Peyer's patch (tissue), 4 donors: ENCODE data around the gene GADD45A. TPM values are rescaled to one million over a fixed set of nuclear protein-coding genes. Genes with fewer than 3 reads are reported as not detected.
A peak's percentile ranks its signal among the peaks of the same experiment; 100 is the strongest.
"Not testable (repeated sequence)": the region's sequence is repeated elsewhere in the genome, so short reads cannot be mapped to it uniquely, and the experiment has no call there.

Experiments used
- DNase-seq, 3 donors: peaks; one replicate each; pipeline ENCODE4 v3.0.0-alpha.2; 2017 to 2019
- H3K27ac ChIP-seq, 4 donors: fragments of 200-600 bp; sonication (generic); one replicate each; pipeline ENCODE4 v1.5.1; 2016 to 2019
- H3K27me3 ChIP-seq, 2 donors: fragments of 200-600 bp; sonication (generic); one replicate each; pipeline ENCODE4 v1.5.1; 2019
- H3K36me3 ChIP-seq, 3 donors: fragments of 200-600 bp; sonication (generic); one replicate each; pipeline ENCODE4 v1.5.1; 2016 to 2019
- H3K4me1 ChIP-seq, 4 donors: fragments of 200-600 bp; sonication (generic); one replicate each; pipeline ENCODE4 v1.5.1; 2016 to 2019
- H3K4me3 ChIP-seq, 4 donors: fragments of 200-600 bp; sonication (generic); 1 replicate in 3 of 4; 2 replicates in 1 of 4; pipeline ENCODE4 v1.5.1; 2016 to 2019; ENCODE audit warnings: mild to moderate bottlenecking in 1 of 4
- H3K9me3 ChIP-seq, 4 donors: fragments of 200-600 bp; sonication (generic); one replicate each; pipeline ENCODE4 v1.5.1; 2016 to 2019; ENCODE audit warnings: mild to moderate bottlenecking in 1 of 4
- POLR2A ChIP-seq, 2 donors: fragments of 450-650 bp; IDR thresholded peaks; one replicate each; pipeline ENCODE4 v1.5.1; 2017; ENCODE audit warnings: antibody characterized with exemption in 2 of 2, mild to moderate bottlenecking in 2 of 2, moderate library complexity in 2 of 2
- total RNA-seq, 4 donors: library from RNA; depleted of rRNA; stranded (reverse); fragments of >200 nt; gene quantifications; one replicate each; pipeline ENCODE4 v1.1.0, GENCODE V29; 2016
- TF ChIP-seq, protein P1 (sequence below), 6 experiments: fragments of 450-650 bp in 4 of 6; fragments of 200-600 bp in 2 of 6; sonication (generic) in 1 of 6; IDR thresholded peaks; one replicate each; pipeline ENCODE4 v1.5.1; 2017 to 2019; ENCODE audit warnings: antibody characterized with exemption in 6 of 6, mild to moderate bottlenecking in 3 of 6, moderate library complexity in 1 of 6

GADD45A gene
- total RNA-seq, 4 donors from 2014 or later: 22.3 to 73.7 (median 55.1) TPM

DNA sequence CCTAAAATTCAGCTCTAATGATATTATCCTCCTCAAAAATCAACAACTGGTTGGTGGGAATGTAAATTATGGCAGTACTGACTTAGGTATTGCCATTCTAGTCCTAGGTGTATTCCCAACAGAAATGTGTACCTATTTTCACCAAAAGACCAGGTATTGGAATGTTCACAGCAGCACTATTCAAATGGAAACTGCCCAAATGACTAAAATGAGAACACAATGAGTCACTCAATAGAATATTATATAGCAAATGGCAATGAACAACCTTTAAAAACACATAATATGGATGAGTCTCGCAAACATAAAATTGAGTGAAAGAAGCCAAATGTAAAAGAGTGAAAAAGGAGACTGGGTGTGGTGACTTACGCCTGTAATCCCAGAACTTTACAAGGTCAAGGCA is 44.9 kb downstream of the GADD45A start:
- Histone ChIP-seq H3K4me3 (no peak overlapping the region), H3K9me3 (no peaks in the 10 kb centered on the region), H3K4me1 (peaks cover 0 to 29% (median 12%) of the 10 kb centered on the region in 4 donors), H3K36me3 (no peaks in the 10 kb centered on the region), H3K27ac (no peak overlapping the region), H3K27me3 (no peaks in the 10 kb centered on the region)
- no peak for TF ChIP-seq POLR2A (IDR thresholded peaks at IDR 0.05)
- TF ChIP-seq, protein P1, sequence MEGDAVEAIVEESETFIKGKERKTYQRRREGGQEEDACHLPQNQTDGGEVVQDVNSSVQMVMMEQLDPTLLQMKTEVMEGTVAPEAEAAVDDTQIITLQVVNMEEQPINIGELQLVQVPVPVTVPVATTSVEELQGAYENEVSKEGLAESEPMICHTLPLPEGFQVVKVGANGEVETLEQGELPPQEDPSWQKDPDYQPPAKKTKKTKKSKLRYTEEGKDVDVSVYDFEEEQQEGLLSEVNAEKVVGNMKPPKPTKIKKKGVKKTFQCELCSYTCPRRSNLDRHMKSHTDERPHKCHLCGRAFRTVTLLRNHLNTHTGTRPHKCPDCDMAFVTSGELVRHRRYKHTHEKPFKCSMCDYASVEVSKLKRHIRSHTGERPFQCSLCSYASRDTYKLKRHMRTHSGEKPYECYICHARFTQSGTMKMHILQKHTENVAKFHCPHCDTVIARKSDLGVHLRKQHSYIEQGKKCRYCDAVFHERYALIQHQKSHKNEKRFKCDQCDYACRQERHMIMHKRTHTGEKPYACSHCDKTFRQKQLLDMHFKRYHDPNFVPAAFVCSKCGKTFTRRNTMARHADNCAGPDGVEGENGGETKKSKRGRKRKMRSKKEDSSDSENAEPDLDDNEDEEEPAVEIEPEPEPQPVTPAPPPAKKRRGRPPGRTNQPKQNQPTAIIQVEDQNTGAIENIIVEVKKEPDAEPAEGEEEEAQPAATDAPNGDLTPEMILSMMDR (IDR thresholded peaks at IDR 0.05): no peak
- no peak for DNase-seq

DNA sequence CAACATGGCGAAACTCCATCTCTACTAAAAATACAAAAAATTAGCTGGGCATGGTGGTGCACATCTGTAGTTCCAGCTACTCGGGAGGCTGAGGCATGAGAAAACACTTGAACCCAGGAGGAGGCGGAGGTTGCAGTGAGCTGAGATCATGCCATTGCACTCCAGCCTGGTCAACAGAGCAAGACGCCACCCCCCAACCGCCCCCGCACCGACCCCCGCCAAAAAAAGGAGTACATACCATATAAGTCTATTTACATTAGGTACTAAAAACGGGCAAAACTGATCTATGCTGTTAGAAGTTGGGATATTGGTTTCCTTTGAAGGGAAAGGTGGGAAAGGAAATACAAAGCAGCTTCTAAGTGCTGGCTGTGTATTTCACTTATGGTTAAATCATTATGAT is 45.3 kb downstream of the GADD45A start:
- not testable (repeated sequence) for H3K27me3 ChIP-seq, H3K36me3 ChIP-seq, H3K9me3 ChIP-seq, H3K27ac ChIP-seq, H3K4me3 ChIP-seq, DNase-seq
- H3K4me1 ChIP-seq: peaks cover 0 to 29% (median 12%) of the 10 kb centered on the region in 4 donors

DNA sequence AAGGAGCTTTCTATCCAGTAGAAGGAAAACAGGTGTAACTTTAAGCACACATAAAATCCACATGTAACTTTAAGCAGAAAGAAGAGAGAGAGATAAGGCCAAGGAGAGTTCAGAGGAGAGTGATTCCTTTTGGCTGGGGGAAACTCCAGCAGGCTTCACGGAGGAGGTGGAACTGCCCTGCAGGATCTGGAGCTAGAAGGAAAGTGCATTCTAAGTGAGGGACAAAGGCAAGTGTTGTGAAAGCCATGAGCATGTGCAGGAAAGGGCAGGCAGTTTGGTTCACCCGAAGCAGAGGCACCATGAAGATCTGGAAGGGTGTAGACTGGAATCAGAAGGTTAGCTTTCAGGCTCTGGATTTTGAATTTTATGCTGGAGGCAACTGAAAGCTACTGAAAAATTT is 46.3 kb downstream of the GADD45A start:
- Histone ChIP-seq H3K36me3 (no peaks in the 10 kb centered on the region), H3K4me3 (no peak overlapping the region), H3K27ac (no peak overlapping the region), H3K27me3 (no peaks in the 10 kb centered on the region), H3K9me3 (no peaks in the 10 kb centered on the region), H3K4me1 (peaks cover 0 to 31% (median 15%) of the 10 kb centered on the region in 4 donors)
- TF ChIP-seq, protein P1 (IDR thresholded peaks at IDR 0.05): no peak
- TF ChIP-seq POLR2A (IDR thresholded peaks at IDR 0.05): no peak
- DNase-seq: no peak

DNA sequence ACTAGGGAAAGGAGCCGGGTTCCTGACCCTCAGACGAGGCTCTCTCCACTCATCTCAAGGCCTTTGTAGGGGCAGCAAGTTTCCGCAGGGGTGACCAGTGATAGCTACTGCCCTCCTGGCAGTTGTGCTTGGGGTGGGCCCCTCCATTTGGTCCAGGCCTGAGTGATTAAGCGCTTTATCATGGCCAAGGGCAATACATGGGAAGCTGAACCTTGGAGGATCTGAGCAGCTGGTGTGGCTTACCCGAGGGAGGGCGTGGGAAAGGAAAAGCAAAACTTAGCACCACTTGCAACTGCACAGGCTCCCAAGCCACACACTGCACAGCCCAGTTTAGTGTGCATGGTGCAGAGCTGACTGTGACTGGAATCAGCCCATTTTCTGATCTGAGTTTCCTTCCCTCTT is 47.8 kb downstream of the GADD45A start:
- no peaks in the 10 kb centered on the region for H3K36me3 ChIP-seq
- H3K4me1 ChIP-seq: peaks cover 0 to 41% (median 16%) of the 10 kb centered on the region in 4 donors
- H3K27ac ChIP-seq: no peak overlapping the region
- H3K9me3 ChIP-seq: no peaks in the 10 kb centered on the region
- no peaks in the 10 kb centered on the region for H3K27me3 ChIP-seq
- no peak for TF ChIP-seq POLR2A (IDR thresholded peaks at IDR 0.05)
- TF ChIP-seq, protein P1 (IDR thresholded peaks at IDR 0.05): no peak
- H3K4me3 ChIP-seq: no peak overlapping the region
- no peak for DNase-seq

DNA sequence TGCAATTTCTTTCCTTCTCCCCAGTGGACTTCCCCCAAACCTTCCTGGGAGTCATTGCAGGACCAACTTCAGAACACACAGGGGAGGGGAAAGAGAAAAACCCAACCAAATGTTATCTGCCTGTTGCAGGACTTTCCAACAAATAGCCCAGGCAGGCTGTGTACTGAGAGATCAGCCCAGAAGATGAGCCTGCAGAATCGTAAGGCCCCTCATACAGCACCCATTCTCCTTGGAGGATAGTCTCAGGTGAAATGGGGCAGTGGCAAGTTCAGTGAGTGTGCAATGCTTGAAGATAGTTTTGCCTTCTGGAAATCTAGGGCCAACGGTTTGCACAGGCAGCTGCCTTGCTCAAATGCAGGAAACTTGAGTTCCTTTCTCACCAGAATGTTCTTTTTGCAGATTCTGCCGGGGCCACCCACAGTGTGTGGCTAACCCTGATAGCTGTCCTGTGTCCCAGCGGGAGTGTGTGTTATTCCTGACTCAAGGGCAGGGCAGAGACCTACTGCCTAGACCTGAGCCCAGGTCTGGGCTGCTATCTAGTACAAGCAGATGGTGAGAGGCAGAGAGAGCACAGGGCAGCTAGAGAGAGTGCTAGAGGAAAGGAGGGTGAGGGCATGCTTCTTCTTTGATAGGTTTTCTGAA is 48.8 kb downstream of the GADD45A start:
- peaks cover 0 to 41% (median 16%) of the 10 kb centered on the region in 4 donors for H3K4me1 ChIP-seq
- H3K9me3 ChIP-seq: no peaks in the 10 kb centered on the region
- DNase-seq: no peak
- peak overlapping the region in 3 of 4 donors; percentile 10 to 33 (median 17) for H3K27ac ChIP-seq
- H3K27me3 ChIP-seq: no peaks in the 10 kb centered on the region
- TF ChIP-seq POLR2A (IDR thresholded peaks at IDR 0.05): no peak
- TF ChIP-seq, protein P1 (IDR thresholded peaks at IDR 0.05): no peak
- no peak overlapping the region for H3K4me3 ChIP-seq
- H3K36me3 ChIP-seq: no peaks in the 10 kb centered on the region

DNA sequence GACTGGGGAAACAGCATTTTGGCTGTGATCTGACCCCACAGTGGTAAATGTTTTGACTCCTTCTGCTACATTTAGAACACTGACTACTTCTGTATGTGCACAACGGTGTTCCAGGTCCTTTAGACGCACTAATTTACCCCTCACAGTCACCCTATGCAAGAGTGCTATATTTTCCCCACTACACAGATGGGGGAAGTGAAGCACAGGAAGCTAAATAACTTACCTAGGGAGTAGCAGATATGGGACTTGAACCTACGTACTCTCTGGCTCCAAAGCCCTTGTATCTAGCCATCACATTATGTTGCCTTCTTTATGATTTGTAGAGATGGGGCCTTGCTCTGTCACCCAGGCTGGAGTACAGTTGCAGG is 49.3 kb downstream of the GADD45A start:
- TF ChIP-seq POLR2A (IDR thresholded peaks at IDR 0.05): no peak
- TF ChIP-seq, protein P1 (IDR thresholded peaks at IDR 0.05): no peak
- Histone ChIP-seq H3K27me3 (no peaks in the 10 kb centered on the region), H3K4me1 (peaks cover 0 to 41% (median 16%) of the 10 kb centered on the region in 4 donors), H3K27ac (peak overlapping the region in 2 of 4 donors; percentile 10 to 17), H3K9me3 (no peaks in the 10 kb centered on the region), H3K36me3 (no peaks in the 10 kb centered on the region), H3K4me3 (no peak overlapping the region)
- no peak for DNase-seq
